CD4-positive, alpha-beta T cell treated with Interferon alpha-2 for 1 hour (primary cell): ENCODE measurements around the gene ZNF22.

Source experiments
- DNase-seq, 2 donors: peaks; one replicate each; pipeline ENCODE4 v3.0.0-alpha.2; 2020 to 2022

ZNF22 gene

GRCh38 chr10:45000752-45001380 is at the start of gene ZNF22:
TSS of gene ZNF22 (plus strand) at chr10:45000923. CDS start at chr10:45003369, 2,446 bp downstream.
- DNase-seq, result peak; percentile 74 to 80

- no peak for DNase-seq
Observed at GRCh38 chr10:44951576-44952226, 49.0 kb upstream of the ZNF22 start.

DNA sequence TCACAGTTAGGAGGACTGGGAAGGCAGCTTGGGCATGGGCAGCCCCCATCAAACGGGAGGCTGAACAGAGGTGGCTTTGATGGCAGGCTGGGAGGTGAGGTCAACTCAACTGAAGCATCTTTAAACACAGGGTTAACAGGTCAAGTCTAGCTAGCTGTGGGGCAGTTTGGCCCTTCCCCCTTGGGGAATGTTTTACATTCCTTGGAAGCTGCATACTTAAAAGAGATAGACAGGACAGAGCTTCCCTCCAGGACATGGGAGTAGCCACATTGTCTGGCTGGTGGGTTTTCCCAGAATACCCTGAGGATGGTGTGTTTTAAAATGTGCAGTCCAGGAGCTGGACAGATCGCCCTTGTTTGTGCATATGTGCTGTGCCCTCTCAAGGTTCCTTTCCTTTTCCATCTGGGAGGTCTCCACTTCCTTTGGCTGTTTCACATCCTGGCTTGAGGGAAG is 47.9 kb upstream of the ZNF22 start:
- no peak for DNase-seq

DNA sequence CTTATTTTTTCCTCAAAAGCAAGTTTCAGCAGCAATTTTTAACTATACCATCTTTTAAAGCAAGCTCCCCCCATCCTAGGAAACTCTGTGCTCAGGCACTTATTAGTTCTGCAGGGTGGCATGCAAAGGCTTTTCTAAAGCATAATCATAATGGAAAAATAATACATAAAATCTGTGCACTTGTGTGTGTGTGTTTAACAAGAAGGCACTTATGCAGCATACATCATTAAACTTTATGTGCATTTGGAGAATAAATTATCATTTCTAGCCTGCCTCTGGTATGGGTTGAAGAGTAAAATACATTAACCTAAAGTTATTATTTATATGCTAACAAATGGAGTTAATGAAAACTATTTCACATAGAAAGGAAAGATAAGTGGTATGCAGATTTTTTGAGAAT is 46.7 kb upstream of the ZNF22 start:
- no peak for DNase-seq

- no peak for DNase-seq
Observed at GRCh38 chr10:44954962-44955361, 45.8 kb upstream of the ZNF22 start.

GRCh38 chr10:44955413-44956070 is 45.2 kb upstream of the ZNF22 start:
- no peak for DNase-seq

- no peak for DNase-seq
Observed at GRCh38 chr10:44956226-44956625, 44.5 kb upstream of the ZNF22 start.

GRCh38 chr10:44956717-44957706 is 43.7 kb upstream of the ZNF22 start:
- DNase-seq, result no peak

- DNase-seq, result no peak
Observed at GRCh38 chr10:44958196-44958897, 42.4 kb upstream of the ZNF22 start.

GRCh38 chr10:44958898-44959246 is 41.9 kb upstream of the ZNF22 start:
- DNase-seq, result no peak

- peak; percentile 90 to 93 for DNase-seq
Observed at GRCh38 chr10:44959247-44960087, 41.3 kb upstream of the ZNF22 start, which contains the start of gene RASSF4. TSS of gene RASSF4 (plus strand) at chr10:44959802. CDS start at chr10:44970203, 10,401 bp downstream.

GRCh38 chr10:44960088-44960460 is 40.6 kb upstream of the ZNF22 start:
- DNase-seq, result no peak

- DNase-seq, result no peak
Observed at GRCh38 chr10:44960482-44961229, 40.1 kb upstream of the ZNF22 start.

DNA sequence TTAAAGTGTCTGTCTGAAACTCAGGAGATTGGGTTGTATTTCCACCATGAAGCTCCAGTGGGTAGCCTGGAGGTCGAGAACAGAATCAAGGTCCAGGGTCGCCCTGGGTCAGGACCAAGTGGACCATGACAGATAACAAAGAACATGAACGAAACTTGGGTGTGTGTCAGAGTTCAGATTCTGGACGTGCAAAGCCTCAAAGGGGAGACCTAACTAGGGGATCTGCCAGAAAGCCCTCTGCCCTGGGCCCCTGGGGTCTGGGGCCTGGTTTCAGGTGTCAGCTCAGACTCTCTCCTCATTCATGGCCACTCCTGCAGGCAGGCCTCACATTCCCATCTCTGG is 39.5 kb upstream of the ZNF22 start:
- DNase-seq, result no peak

GRCh38 chr10:44961931-44962750 is 38.6 kb upstream of the ZNF22 start:
- DNase-seq, result no peak

- no peak for DNase-seq
Observed at GRCh38 chr10:44962870-44963738, 37.6 kb upstream of the ZNF22 start.

- no peak for DNase-seq
Observed at GRCh38 chr10:44963772-44964633, 36.7 kb upstream of the ZNF22 start.

DNA sequence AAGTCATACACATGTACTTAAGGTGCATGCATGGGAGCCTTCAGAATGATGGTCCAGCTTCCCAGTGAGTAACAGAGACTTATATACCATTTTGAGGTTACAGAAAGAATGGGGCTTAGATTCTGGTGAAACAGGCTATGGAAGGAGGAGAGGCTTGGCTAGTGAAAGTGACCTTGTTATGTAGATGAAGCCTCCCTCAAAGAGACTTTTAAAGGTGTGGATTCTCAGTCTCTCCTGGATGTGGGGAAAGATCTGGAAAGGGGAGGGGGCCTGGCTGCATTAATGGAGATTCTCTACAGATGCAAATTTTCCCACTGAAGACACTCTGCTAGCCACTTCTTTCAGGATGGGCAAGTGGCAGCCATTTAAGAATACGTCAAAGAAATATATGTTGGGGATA is 35.6 kb upstream of the ZNF22 start:
- no peak for DNase-seq
